Measurements from ENCODE around the gene SIGLEC14. TPM values are rescaled to one million over a fixed set of nuclear protein-coding genes. Genes with fewer than 3 reads are reported as not detected.
"Not testable (repeated sequence)": the region's sequence is repeated elsewhere in the genome, so short reads cannot be mapped to it uniquely, and the experiment has no call there.

Gene SIGLEC14
- total RNA-seq (1 to 10 TPM; 1.0 to 1.1 TPM), polyA plus RNA-seq (ENCODE audit: insufficient read length in 2 of 2) (1 to 10 TPM; 3.0 to 3.5 TPM)
- long read RNA-seq, donor 1 = 0 reads
- long read RNA-seq, donor 2 = 0 reads
- long read RNA-seq, donor 3 = 0 reads
- long read RNA-seq, donor 4 = 0 reads

GRCh38 chr19:51646730-51647129, at the start of gene SIGLEC14:
TSS of gene SIGLEC14 (minus strand) at chr19:51646825. CDS start at chr19:51646759, 66 bp downstream.
- not testable (repeated sequence) for H3K4me1 ChIP-seq (ENCODE audit: control insufficient read depth, insufficient read depth, low read length); H3K27ac ChIP-seq (ENCODE audit: low read depth, low read length); DNase-seq (ENCODE audit: low read depth in 4 of 6, low spot score in 6 of 6); H3K27me3 ChIP-seq (ENCODE audit: control insufficient read depth, insufficient read depth, low read length); H3K36me3 ChIP-seq (ENCODE audit: control insufficient read depth, insufficient read depth, low read length); H3K4me3 ChIP-seq (ENCODE audit: low read depth, low read length); H3K9me3 ChIP-seq (ENCODE audit: control insufficient read depth, insufficient read depth, low read length)
- WGBS (ENCODE audit: insufficient coverage) = 53% methylated on average over 2 of the region's 10 CpGs

GRCh38 chr19:51695702-51696315, 49.2 kb upstream of the SIGLEC14 start:
- Histone ChIP-seq H3K36me3 (ENCODE audit: control insufficient read depth, insufficient read depth, low read length) (peaks cover 58% of the 10 kb centered on the region), H3K4me1 (ENCODE audit: control insufficient read depth, insufficient read depth, low read length) (peaks cover 29% of the 10 kb centered on the region), H3K27me3 (ENCODE audit: control insufficient read depth, insufficient read depth, low read length) (no peaks in the 10 kb centered on the region), H3K27ac (ENCODE audit: low read depth, low read length) (no peak overlapping the region), H3K9me3 (ENCODE audit: control insufficient read depth, insufficient read depth, low read length) (no peaks in the 10 kb centered on the region), H3K4me3 (ENCODE audit: low read depth, low read length) (no peak overlapping the region)
- no peak for DNase-seq (ENCODE audit: low read depth in 4 of 6, low spot score in 6 of 6)
- 89% methylated on average over 10 of the region's 14 CpGs for WGBS (ENCODE audit: insufficient coverage)

GRCh38 chr19:51695088-51695487, 48.5 kb upstream of the SIGLEC14 start:
- no peak for DNase-seq (ENCODE audit: low read depth in 4 of 6, low spot score in 6 of 6)
- H3K27ac ChIP-seq (ENCODE audit: low read depth, low read length) = no peak overlapping the region
- peaks cover 58% of the 10 kb centered on the region for H3K36me3 ChIP-seq (ENCODE audit: control insufficient read depth, insufficient read depth, low read length)
- no peaks in the 10 kb centered on the region for H3K27me3 ChIP-seq (ENCODE audit: control insufficient read depth, insufficient read depth, low read length)
- peaks cover 36% of the 10 kb centered on the region for H3K4me1 ChIP-seq (ENCODE audit: control insufficient read depth, insufficient read depth, low read length)
- no peak overlapping the region for H3K4me3 ChIP-seq (ENCODE audit: low read depth, low read length)
- no peaks in the 10 kb centered on the region for H3K9me3 ChIP-seq (ENCODE audit: control insufficient read depth, insufficient read depth, low read length)
- WGBS (ENCODE audit: insufficient coverage) = 92% methylated on average over 9 of the region's 9 CpGs

- Histone ChIP-seq H3K27me3 (ENCODE audit: control insufficient read depth, insufficient read depth, low read length) (no peaks in the 10 kb centered on the region), H3K27ac (ENCODE audit: low read depth, low read length) (no peak overlapping the region), H3K4me3 (ENCODE audit: low read depth, low read length) (no peak overlapping the region), H3K9me3 (ENCODE audit: control insufficient read depth, insufficient read depth, low read length) (no peaks in the 10 kb centered on the region), H3K4me1 (ENCODE audit: control insufficient read depth, insufficient read depth, low read length) (peaks cover 38% of the 10 kb centered on the region), H3K36me3 (ENCODE audit: control insufficient read depth, insufficient read depth, low read length) (peaks cover 58% of the 10 kb centered on the region)
- DNase-seq (ENCODE audit: low read depth in 4 of 6, low spot score in 6 of 6) = no peak
- 79% methylated on average over 5 of the region's 10 CpGs for WGBS (ENCODE audit: insufficient coverage)
Measured at GRCh38 chr19:51694318-51695085, 47.9 kb upstream of the SIGLEC14 start.

- Histone ChIP-seq H3K27ac (ENCODE audit: low read depth, low read length) (no peak overlapping the region), H3K36me3 (ENCODE audit: control insufficient read depth, insufficient read depth, low read length) (peaks cover 58% of the 10 kb centered on the region)
Measured at GRCh38 chr19:51693819-51694218, 47.2 kb upstream of the SIGLEC14 start.

GRCh38 chr19:51693260-51693659, 46.6 kb upstream of the SIGLEC14 start, which contains the start of gene SPACA6:
TSS of gene SPACA6 (plus strand) at chr19:51693330. CDS start at chr19:51693527, 197 bp downstream.
- H3K27ac ChIP-seq (ENCODE audit: low read depth, low read length) = no peak within 1 kb of the TSS
- H3K9me3 ChIP-seq (ENCODE audit: control insufficient read depth, insufficient read depth, low read length) = no peaks in the 10 kb centered on the region
- DNase-seq (ENCODE audit: low read depth in 4 of 6, low spot score in 6 of 6) = no peak
- peaks cover 56% of the 10 kb centered on the region for H3K36me3 ChIP-seq (ENCODE audit: control insufficient read depth, insufficient read depth, low read length)
- no peaks in the 10 kb centered on the region for H3K27me3 ChIP-seq (ENCODE audit: control insufficient read depth, insufficient read depth, low read length)
- H3K4me3 ChIP-seq (ENCODE audit: low read depth, low read length) = no peak within 1 kb of the TSS
- H3K4me1 ChIP-seq (ENCODE audit: control insufficient read depth, insufficient read depth, low read length) = peaks cover 44% of the 10 kb centered on the region
- WGBS (ENCODE audit: insufficient coverage) = 71% methylated on average over 5 of the region's 8 CpGs

More at GRCh38 chr19:51693819-51694218, 47.2 kb upstream of the SIGLEC14 start:
- no peaks in the 10 kb centered on the region for H3K9me3 ChIP-seq (ENCODE audit: control insufficient read depth, insufficient read depth, low read length)
- WGBS (ENCODE audit: insufficient coverage) = 44% methylated on average over 2 of the region's 2 CpGs
- no peak overlapping the region for H3K4me3 ChIP-seq (ENCODE audit: low read depth, low read length)
- no peak for DNase-seq (ENCODE audit: low read depth in 4 of 6, low spot score in 6 of 6)
- H3K4me1 ChIP-seq (ENCODE audit: control insufficient read depth, insufficient read depth, low read length) = peaks cover 39% of the 10 kb centered on the region
- no peaks in the 10 kb centered on the region for H3K27me3 ChIP-seq (ENCODE audit: control insufficient read depth, insufficient read depth, low read length)

- H3K27me3 ChIP-seq (ENCODE audit: control insufficient read depth, insufficient read depth, low read length) = no peaks in the 10 kb centered on the region
- 77% methylated on average over 13 of the region's 18 CpGs for WGBS (ENCODE audit: insufficient coverage)
- peaks cover 52% of the 10 kb centered on the region for H3K4me1 ChIP-seq (ENCODE audit: control insufficient read depth, insufficient read depth, low read length)
- DNase-seq (ENCODE audit: low read depth in 4 of 6, low spot score in 6 of 6) = no peak
- H3K27ac ChIP-seq (ENCODE audit: low read depth, low read length) = no peak overlapping the region
- peaks cover 52% of the 10 kb centered on the region for H3K36me3 ChIP-seq (ENCODE audit: control insufficient read depth, insufficient read depth, low read length)
- H3K9me3 ChIP-seq (ENCODE audit: control insufficient read depth, insufficient read depth, low read length) = no peaks in the 10 kb centered on the region
- no peak overlapping the region for H3K4me3 ChIP-seq (ENCODE audit: low read depth, low read length)
Measured at GRCh38 chr19:51692468-51692867, 45.8 kb upstream of the SIGLEC14 start.

- peak overlapping the region; percentile 84 for H3K27ac ChIP-seq (ENCODE audit: low read depth, low read length)
- peaks cover 46% of the 10 kb centered on the region for H3K36me3 ChIP-seq (ENCODE audit: control insufficient read depth, insufficient read depth, low read length)
- no peak for DNase-seq (ENCODE audit: low read depth in 4 of 6, low spot score in 6 of 6)
- H3K27me3 ChIP-seq (ENCODE audit: control insufficient read depth, insufficient read depth, low read length) = no peaks in the 10 kb centered on the region
- 9% methylated on average over 11 of the region's 12 CpGs for WGBS (ENCODE audit: insufficient coverage)
- no peaks in the 10 kb centered on the region for H3K9me3 ChIP-seq (ENCODE audit: control insufficient read depth, insufficient read depth, low read length)
- peaks cover 56% of the 10 kb centered on the region for H3K4me1 ChIP-seq (ENCODE audit: control insufficient read depth, insufficient read depth, low read length)
- peak overlapping the region; percentile 83 for H3K4me3 ChIP-seq (ENCODE audit: low read depth, low read length)
Measured at GRCh38 chr19:51691584-51692428, 45.2 kb upstream of the SIGLEC14 start.

GRCh38 chr19:51691074-51691583, 44.5 kb upstream of the SIGLEC14 start:
- H3K4me3 ChIP-seq (ENCODE audit: low read depth, low read length) = peak overlapping the region; percentile 83
- 4% methylated on average over 6 of the region's 9 CpGs for WGBS (ENCODE audit: insufficient coverage)
- peak overlapping the region; percentile 84 for H3K27ac ChIP-seq (ENCODE audit: low read depth, low read length)
- DNase-seq (ENCODE audit: low read depth in 4 of 6, low spot score in 6 of 6) = peak in 3 of 6 donors; percentile 43 to 86 (median 78)
- peaks cover 43% of the 10 kb centered on the region for H3K36me3 ChIP-seq (ENCODE audit: control insufficient read depth, insufficient read depth, low read length)
- no peaks in the 10 kb centered on the region for H3K9me3 ChIP-seq (ENCODE audit: control insufficient read depth, insufficient read depth, low read length)
- no peaks in the 10 kb centered on the region for H3K27me3 ChIP-seq (ENCODE audit: control insufficient read depth, insufficient read depth, low read length)
- peaks cover 57% of the 10 kb centered on the region for H3K4me1 ChIP-seq (ENCODE audit: control insufficient read depth, insufficient read depth, low read length)

Measured in spinal cord (tissue), 10 donors.